HG02943 (cell line): ENCODE measurements around the gene TCP1.
"Not testable (repeated sequence)": the region's sequence is repeated elsewhere in the genome, so short reads cannot be mapped to it uniquely, and the experiment has no call there.

Experiments
- ATAC-seq: cut with Tn5 transposase; IDR thresholded peaks from one replicate; pipeline ENCODE4 v1.9.1; 2021; ENCODE audit warnings: mild to moderate bottlenecking, low read depth, moderate library complexity; ENCODE audit not compliant: unreplicated experiment

Gene TCP1

GRCh38 chr6:159778131-159778530, 11.3 kb downstream of the TCP1 start:
- no peak for ATAC-seq

GRCh38 chr6:159777240-159777904, 12.0 kb downstream of the TCP1 start:
- ATAC-seq: no peak

GRCh38 chr6:159772196-159772595, 17.2 kb downstream of the TCP1 start:
- no peak for ATAC-seq

- ATAC-seq: no peak
Measured at GRCh38 chr6:159769470-159769869, 19.9 kb downstream of the TCP1 start.

DNA sequence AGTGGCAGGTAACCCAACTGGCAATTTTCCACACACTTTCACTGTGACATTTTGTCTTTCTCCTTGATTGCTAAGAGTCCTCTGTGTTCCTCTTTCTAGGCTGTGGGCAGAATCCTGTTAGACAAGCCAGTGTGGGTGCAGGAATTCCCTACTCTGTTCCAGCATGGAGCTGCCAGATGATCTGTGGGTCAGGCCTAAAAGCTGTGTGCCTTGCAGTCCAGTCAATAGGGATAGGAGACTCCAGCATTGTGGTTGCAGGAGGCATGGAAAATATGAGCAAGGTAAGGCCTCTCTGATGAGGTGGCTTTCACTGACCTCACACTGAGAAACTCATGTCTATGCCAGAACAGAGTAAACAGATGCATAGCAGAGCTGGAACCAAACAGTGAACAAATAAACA, 22.5 kb downstream of the TCP1 start:
- ATAC-seq: no peak

DNA sequence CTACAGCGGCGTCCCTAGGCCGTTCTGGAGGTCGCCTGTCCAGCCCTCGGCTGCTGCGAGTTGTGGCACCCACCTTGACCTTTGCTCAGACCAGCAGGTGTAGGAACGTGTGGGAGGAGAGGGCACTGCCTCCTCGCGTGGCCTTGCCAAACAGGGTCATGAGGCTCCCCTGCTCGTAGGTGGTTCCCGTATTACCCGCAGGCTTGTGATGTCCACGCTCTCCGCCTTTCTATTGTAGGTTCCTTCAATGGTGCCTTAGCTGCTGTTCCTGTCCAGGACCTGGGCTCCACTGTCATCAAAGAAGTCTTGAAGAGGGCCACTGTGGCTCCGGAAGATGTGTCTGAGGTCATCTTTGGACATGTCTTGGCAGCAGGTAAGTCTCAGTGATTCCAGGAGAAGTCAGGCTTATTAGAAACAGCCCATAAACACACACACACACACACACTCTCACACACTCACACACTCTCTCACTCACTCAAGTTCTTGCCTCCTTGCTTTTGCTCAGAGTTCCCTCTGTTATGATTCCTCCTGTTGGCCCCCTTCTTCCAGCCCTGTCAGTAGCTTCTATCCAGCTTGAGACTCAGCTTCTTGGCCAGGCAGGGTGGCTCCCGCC, 26.6 kb downstream of the TCP1 start:
- ATAC-seq: peak; percentile 2

DNA sequence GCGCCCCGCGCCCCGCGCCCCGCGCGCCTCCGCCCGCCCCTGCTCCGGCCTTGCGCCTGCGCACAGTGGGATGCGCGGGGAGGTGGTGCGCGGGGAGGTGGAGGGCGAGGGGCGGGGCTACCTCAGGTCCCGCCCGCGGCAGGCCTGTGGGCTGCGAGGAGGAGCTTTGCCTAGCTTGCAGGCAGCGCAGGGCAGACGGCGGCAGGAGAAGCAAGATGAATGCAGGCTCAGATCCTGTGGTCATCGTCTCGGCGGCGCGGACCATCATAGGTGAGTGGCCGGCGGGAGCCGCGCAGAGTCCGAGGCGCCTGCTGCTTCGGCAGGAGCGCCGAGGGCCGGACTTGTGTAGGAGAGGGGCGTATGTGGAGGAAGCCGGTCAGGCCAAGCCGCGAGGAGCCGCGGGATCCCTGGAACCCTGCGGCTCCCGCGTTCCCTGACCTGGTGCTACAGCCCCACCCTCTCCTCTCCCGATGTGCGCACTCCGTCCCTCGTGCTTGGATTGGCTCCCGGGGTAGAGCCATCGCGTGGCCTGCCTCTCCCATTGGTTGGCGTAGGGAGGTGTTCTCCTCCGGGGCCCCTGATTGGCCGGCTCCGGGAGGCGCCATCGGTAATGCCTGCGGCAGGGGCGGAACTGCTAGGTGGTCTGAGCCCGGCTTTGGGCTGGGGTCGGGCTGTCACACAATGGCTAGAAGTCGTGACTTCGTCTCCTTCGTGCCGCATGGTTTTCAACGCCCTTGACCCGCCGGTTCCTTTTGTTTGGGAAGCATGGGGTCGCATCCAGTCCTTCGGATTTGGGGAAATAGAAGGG, 27.3 kb downstream of the TCP1 start, which contains the start of gene ACAT2:
ACAT2 (plus strand) TSS at position 173 of the 808 bp plus-strand sequence; CDS start at position 216, 43 bp downstream.
- ATAC-seq: peak; percentile 97

DNA sequence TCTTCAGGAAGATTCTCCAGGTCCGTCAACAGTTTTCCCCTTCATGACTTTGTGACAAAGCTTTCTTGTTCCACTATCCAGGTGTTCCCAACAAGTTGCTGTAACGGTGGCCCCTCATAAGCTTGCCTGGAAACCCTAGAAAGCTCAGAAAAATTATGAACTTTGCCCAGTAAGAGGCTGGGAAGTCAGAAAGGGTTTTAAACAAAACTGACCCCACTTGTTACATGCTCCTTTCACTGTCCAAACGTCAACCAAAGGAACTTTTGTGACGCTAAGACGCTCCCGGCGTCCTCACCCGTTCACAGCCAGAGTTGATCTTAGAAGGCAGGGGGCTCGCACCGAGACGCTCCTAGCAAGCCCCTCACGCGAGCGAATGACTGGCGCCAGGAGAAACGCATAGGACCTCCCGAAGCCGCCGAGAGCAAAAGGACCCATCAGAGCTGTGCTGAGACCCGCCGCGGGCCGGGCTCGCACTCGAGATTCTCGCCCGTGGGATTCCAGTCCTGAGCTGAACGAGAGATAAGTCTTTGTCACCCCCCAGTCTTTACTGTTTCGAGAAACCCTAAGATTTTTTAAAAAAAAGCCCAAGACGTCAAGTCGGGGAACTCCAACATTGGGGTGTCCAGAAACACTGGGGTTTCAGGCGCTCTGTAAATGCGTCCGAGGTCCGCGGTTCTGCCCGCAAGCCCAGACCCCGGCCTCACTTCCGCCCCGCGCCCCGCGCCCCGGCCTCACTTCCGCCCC, 28.1 kb downstream of the TCP1 start:
- ATAC-seq: peak; percentile 12

- ATAC-seq: no peak
Measured at GRCh38 chr6:159760602-159761057, 28.8 kb downstream of the TCP1 start.

DNA sequence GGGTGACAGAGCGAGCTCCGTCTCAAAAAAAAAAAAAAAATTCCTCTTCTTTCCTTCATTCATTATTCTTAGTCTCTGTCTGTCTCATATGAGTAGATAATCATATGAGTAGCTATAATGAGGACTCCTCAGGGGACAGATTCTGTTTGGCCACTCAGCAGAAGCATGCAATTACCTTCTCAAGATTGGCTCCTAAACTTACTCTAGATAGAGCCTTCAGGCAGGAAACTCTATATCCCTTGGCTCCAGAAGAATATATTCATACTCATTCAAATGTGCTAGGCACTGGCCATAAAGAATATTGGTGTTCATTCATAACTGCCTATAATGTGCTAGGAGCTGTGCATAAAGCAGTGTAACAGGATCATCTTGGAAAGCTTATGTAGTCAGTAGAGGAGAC, 29.8 kb downstream of the TCP1 start:
- ATAC-seq: no peak

GRCh38 chr6:159758031-159759001, 31.1 kb downstream of the TCP1 start:
- no peak for ATAC-seq

- no peak for ATAC-seq
Measured at GRCh38 chr6:159756508-159756907, 32.9 kb downstream of the TCP1 start.

DNA sequence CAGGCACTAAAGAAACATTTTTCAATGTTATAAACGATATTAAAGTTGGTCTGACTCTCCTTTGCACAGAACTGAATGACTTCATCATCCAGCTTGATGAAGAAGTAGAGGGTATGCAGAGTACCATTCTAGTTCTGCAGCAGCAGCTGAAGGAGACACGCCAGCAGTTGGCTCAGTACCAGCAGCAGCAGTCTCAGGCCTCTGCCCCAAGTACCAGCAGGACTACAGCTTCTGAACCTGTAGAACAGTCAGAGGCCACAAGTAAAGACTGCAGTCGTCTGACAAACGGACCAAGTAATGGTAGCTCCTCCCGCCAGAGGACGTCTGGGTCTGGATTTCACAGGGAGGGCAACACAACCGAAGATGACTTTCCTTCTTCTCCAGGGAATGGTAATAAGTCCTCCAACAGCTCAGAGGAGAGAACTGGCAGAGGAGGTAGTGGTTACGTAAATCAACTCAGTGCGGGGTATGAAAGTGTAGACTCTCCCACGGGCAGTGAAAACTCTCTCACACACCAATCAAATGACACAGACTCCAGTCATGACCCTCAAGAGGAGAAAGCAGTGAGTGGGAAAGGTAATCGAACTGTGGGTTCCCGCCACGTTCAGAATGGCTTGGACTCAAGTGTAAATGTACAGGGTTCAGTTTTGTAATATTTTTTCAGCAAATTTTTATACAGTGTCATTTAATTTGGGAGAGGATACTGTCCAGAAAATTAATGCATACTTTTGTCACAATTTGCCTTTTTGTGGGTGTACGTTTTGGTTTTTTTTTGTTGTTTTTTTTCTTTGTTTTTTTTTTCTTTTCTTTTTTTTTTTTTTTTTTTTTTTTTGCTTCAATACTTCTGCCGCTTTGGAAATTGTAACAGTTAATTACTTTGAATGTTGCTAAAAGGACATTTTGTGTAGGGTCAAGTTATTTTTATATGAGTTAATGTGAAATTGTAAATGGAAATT, 34.2 kb downstream of the TCP1 start:
- no peak for ATAC-seq

GRCh38 chr6:159754401-159754800, 35.0 kb downstream of the TCP1 start:
- ATAC-seq: no peak

- ATAC-seq: no peak
Measured at GRCh38 chr6:159753081-159753872, 36.1 kb downstream of the TCP1 start.

DNA sequence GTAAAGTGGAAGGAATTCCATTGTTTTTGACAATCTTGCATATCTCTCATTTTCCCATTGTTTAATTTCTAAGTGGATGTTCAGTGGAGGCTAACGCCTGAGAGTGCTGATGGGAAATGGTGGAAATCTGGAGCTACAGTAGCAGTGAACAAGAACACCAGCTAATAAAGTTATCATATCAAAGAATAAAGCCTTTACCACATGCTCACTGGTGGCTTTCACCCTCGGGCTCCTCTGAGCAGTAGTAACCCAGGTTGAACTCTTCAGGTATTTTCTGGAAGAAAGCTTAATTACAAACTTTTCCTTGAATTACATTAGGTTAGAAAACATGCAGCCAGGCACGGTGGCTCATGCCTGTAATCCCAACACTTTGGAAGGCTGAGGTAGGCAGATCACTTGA, 38.0 kb downstream of the TCP1 start:
- ATAC-seq: no peak

GRCh38 chr6:159748127-159748526, 41.3 kb downstream of the TCP1 start:
- ATAC-seq: not testable (repeated sequence)

DNA sequence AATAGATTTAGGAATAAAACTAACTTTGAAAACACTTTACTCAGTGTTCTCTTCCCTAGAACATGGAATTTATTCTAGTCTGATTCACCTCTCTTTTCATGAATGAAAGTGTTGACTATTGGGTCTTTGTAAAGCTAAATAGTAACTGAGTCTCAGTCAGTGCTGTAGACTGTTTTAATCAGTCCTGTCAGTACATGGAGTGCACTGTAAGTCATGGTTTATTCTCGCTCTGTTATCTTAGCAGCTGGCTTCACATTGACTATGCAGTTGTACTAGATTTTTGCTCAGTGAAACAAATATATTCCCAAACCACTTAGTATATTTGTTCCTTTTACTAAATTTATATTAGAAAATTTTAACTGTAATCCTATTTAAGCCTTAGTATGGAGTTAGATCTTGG, 42.6 kb downstream of the TCP1 start:
- ATAC-seq: no peak
